Lung (tissue), 12 donors: ENCODE data around the gene OXT. TPM values are rescaled to one million over a fixed set of nuclear protein-coding genes. Genes with fewer than 3 reads are reported as not detected.

Source experiments
- ATAC-seq: fragments of 200-7000 bp; cut with Tn5 transposase; one replicate; pipeline ENCODE4 v1.9.1; 2020; ENCODE audit warnings: moderate number of reproducible peaks; ENCODE audit not compliant: insufficient read depth, low FRiP score
- DNase-seq, 3 donors: peaks; one replicate each; pipeline ENCODE4 v3.0.0-alpha.2; 2013 to 2017
- H3K27ac ChIP-seq, 2 donors: one replicate each; pipeline ENCODE4 v1.5.1; 2013; ENCODE audit warnings: mild to moderate bottlenecking in 2 of 2, moderate library complexity in 2 of 2, control low read depth in 1 of 2, inconsistent platforms in 1 of 2, low read depth in 1 of 2, low read length in 1 of 2
- H3K27me3 ChIP-seq, 3 donors: one replicate each; pipeline ENCODE4 v1.5.1; 2013; ENCODE audit warnings: low read length in 2 of 3; ENCODE audit not compliant: control insufficient read depth in 3 of 3, insufficient read depth in 3 of 3
- H3K36me3 ChIP-seq, 4 donors: one replicate each; pipeline ENCODE4 v1.5.1; 2013; ENCODE audit warnings: low read length in 4 of 4, mild to moderate bottlenecking in 1 of 4, moderate library complexity in 1 of 4; ENCODE audit not compliant: control insufficient read depth in 4 of 4, insufficient read depth in 4 of 4
- H3K4me1 ChIP-seq, 5 donors: one replicate each; pipeline ENCODE4 v1.5.1; 2013; ENCODE audit warnings: low read length in 5 of 5, mild to moderate bottlenecking in 2 of 5, moderate library complexity in 1 of 5; ENCODE audit not compliant: control insufficient read depth in 5 of 5, insufficient read depth in 5 of 5
- H3K4me3 ChIP-seq: one replicate; pipeline ENCODE4 v1.5.1; 2013; ENCODE audit warnings: mild to moderate bottlenecking, control low read depth, moderate library complexity
- H3K9ac ChIP-seq, 2 donors: one replicate each; pipeline ENCODE4 v1.5.1; 2013; ENCODE audit warnings: low read length in 2 of 2, control low read depth in 1 of 2; ENCODE audit not compliant: insufficient read depth in 1 of 2
- H3K9me3 ChIP-seq, 4 donors: one replicate each; pipeline ENCODE4 v1.5.1; 2013; ENCODE audit warnings: low read length in 3 of 4, mild to moderate bottlenecking in 1 of 4, moderate library complexity in 1 of 4; ENCODE audit not compliant: control insufficient read depth in 4 of 4, insufficient read depth in 3 of 4
- CTCF ChIP-seq: IDR thresholded peaks from 2 replicates; pipeline ENCODE4 v1.5.1; 2012; ENCODE audit warnings: mild to moderate bottlenecking; ENCODE audit errors: control extremely low read depth, extremely low read depth
- WGBS, 2 donors: extraction: QIAGEN DNeasy Blood & Tissue Kit; methylation state at CpG; one replicate each; pipeline ENCODE4 v1.1.7; 2013; 5-methylcytosine and 5-hydroxymethylcytosine counted together
- polyA plus RNA-seq, 2 donors: library from polyadenylated mRNA; stranded (reverse); fragments of 200-250 nt; gene quantifications; one replicate each; pipeline ENCODE4 v1.2.1, GENCODE V29; 2013
- total RNA-seq, 2 donors: library from RNA; depleted of rRNA in 1 of 2; stranded (reverse); fragments of >200 nt in 1 of 2; gene quantifications; one replicate each; pipeline ENCODE4 v1.2.1, GENCODE V29; 2014 to 2021
- donor health status: control.
- donor health status: control.
- donor health status: Bipolar disorder and iron deficiency.
- donor health status: healthy.
- donor health status: DM: yes; HTN: yes; CAD: no.

Gene OXT
- total and polyA plus RNA-seq, 4 donors: not detected

GRCh38 chr20:3067139-3068014 lies 4.0 kb upstream of the OXT start:
- no peak overlapping the region for H3K27ac ChIP-seq
- no peak for TF ChIP-seq CTCF
- peaks cover 0 to 11% (median 0%) of the 10 kb centered on the region in 5 donors for H3K4me1 ChIP-seq
- H3K36me3 ChIP-seq: no peaks in the 10 kb centered on the region
- peaks cover 0 to 1% (median 0%) of the 10 kb centered on the region in 4 donors for H3K9me3 ChIP-seq
- DNase-seq (no peak), ATAC-seq (no peak)
- H3K9ac ChIP-seq: no peak overlapping the region
- H3K4me3 ChIP-seq: no peak overlapping the region
- H3K27me3 ChIP-seq: peaks cover 0 to 15% (median 11%) of the 10 kb centered on the region in 3 donors
- WGBS, 2 donors: 85 to 86% methylated on average over 23 of the region's 23 CpGs

- Histone ChIP-seq H3K4me3 (no peak overlapping the region), H3K9me3 (peaks cover 0 to 1% (median 0%) of the 10 kb centered on the region in 4 donors), H3K36me3 (no peaks in the 10 kb centered on the region), H3K27ac (no peak overlapping the region), H3K4me1 (peaks cover 0 to 13% (median 0%) of the 10 kb centered on the region in 5 donors), H3K9ac (no peak overlapping the region), H3K27me3 (peaks cover 0 to 21% (median 15%) of the 10 kb centered on the region in 3 donors)
- no peak for DNase-seq
- WGBS, 2 donors: 74 to 77% methylated on average over 8 of the region's 8 CpGs
- ATAC-seq: no peak
- no peak for TF ChIP-seq CTCF
Measured at GRCh38 chr20:3068075-3068474, 3.3 kb upstream of the OXT start.

GRCh38 chr20:3068986-3069900 lies 2.2 kb upstream of the OXT start:
- H3K4me3 ChIP-seq: no peak overlapping the region
- ATAC-seq: no peak
- DNase-seq: no peak

More at GRCh38 chr20:3068986-3069900, 2.2 kb upstream of the OXT start:
- Histone ChIP-seq H3K36me3 (no peaks in the 10 kb centered on the region), H3K4me1 (peaks cover 0 to 13% (median 0%) of the 10 kb centered on the region in 5 donors), H3K9me3 (peaks cover 0 to 1% (median 0%) of the 10 kb centered on the region in 4 donors), H3K27me3 (peaks cover 0 to 22% (median 15%) of the 10 kb centered on the region in 3 donors), H3K9ac (no peak overlapping the region), H3K27ac (no peak overlapping the region)
- 87 to 88% methylated on average over 8 of the region's 8 CpGs for WGBS, 2 donors
- no peak for TF ChIP-seq CTCF
